T-cell (primary cell): ENCODE measurements around the gene MTG2. TPM values are rescaled to one million over a fixed set of nuclear protein-coding genes. Genes with fewer than 3 reads are reported as not detected.

ENCODE experiments used
- ATAC-seq, 4 experiments: fragments of 200-7000 bp in 3 of 4; fragments of 150-1000 bp in 1 of 4; cut with Tn5 transposase; replicated peaks in 1 of 4; 1 replicate in 3 of 4; 2 replicates in 1 of 4; pipeline ENCODE4 v1.10.0; 2021; ENCODE audit warnings: moderate library complexity in 3 of 4, mild to moderate bottlenecking in 2 of 4, moderate number of reproducible peaks in 1 of 4
- CTCF ChIA-PET, 2 donors: fragments of 300-600 bp; sonication (Branson Sonifier 250); formaldehyde crosslinking; loops; one replicate each; lab custom pipeline; 2022; ENCODE audit warnings: antibody characterized with exemption in 2 of 2; lab: Charles Lee
- POLR2A ChIA-PET, 2 donors: fragments of 300-600 bp; sonication (Branson Sonifier 250); formaldehyde crosslinking; loops; one replicate each; lab custom pipeline; 2022; ENCODE audit warnings: antibody characterized with exemption in 2 of 2; lab: Charles Lee
- DNase-seq, 35 experiments: peaks; one replicate each; pipeline versions ENCODE4 v3.0.0 to v3.0.0-alpha.2; 2013 to 2023
- H3K27ac ChIP-seq: one replicate; pipeline ENCODE4 v1.5.1; 2013; ENCODE audit warnings: low read length
- H3K27me3 ChIP-seq, 2 experiments: replicated peaks in 1 of 2; 1 replicate in 1 of 2; 2 replicates in 1 of 2; pipeline versions ENCODE4 v1.6.1 to v1.7.0; 2013; ENCODE audit warnings: low read length in 1 of 2, mixed read lengths in 1 of 2; ENCODE audit not compliant: control insufficient read depth in 2 of 2, insufficient read depth in 2 of 2; ENCODE audit errors: extremely low read depth in 1 of 2
- H3K36me3 ChIP-seq, 2 donors: 1 replicate in 1 of 2; 2 replicates in 1 of 2; pipeline versions ENCODE4 v1.6.1 to v1.7.0; 2013; ENCODE audit warnings: low read length in 1 of 2; ENCODE audit not compliant: control insufficient read depth in 2 of 2, insufficient read depth in 1 of 2; ENCODE audit errors: extremely low read depth in 1 of 2
- H3K4me1 ChIP-seq, 2 experiments: 1 replicate in 1 of 2; 2 replicates in 1 of 2; pipeline versions ENCODE4 v1.6.1 to v1.7.0; 2013; ENCODE audit warnings: low read length in 2 of 2, mixed read lengths in 1 of 2; ENCODE audit not compliant: insufficient read depth in 2 of 2, control insufficient read depth in 1 of 2; ENCODE audit errors: extremely low read depth in 1 of 2
- H3K4me3 ChIP-seq, 2 donors: 1 replicate in 1 of 2; 2 replicates in 1 of 2; pipeline versions ENCODE4 v1.5.1 to v1.7.0; 2013; ENCODE audit warnings: mild to moderate bottlenecking in 2 of 2, low read length in 1 of 2, moderate library complexity in 1 of 2; ENCODE audit not compliant: control insufficient read depth in 1 of 2; ENCODE audit errors: extremely low read depth in 1 of 2
- H3K9me3 ChIP-seq: 2 replicates; pipeline ENCODE4 v1.7.0; 2013
- H3K27ac Mint-ChIP-seq, 2 donors: one replicate each; pipeline ENCODE4 v1.8.0; 2020 to 2021; ENCODE audit warnings: mild to moderate bottlenecking in 2 of 2, mixed read lengths in 2 of 2
- H3K27me3 Mint-ChIP-seq, 2 donors: one replicate each; pipeline ENCODE4 v1.8.0; 2021 to 2022; ENCODE audit warnings: mixed read lengths in 2 of 2
- H3K36me3 Mint-ChIP-seq: one replicate; pipeline ENCODE4 v1.8.0; 2021; ENCODE audit warnings: mixed read lengths
- H3K4me1 Mint-ChIP-seq, 3 donors: one replicate each; pipeline ENCODE4 v1.8.0; 2020 to 2022; ENCODE audit warnings: mixed read lengths in 3 of 3, mild to moderate bottlenecking in 1 of 3
- H3K4me3 Mint-ChIP-seq, 3 donors: one replicate each; pipeline ENCODE4 v1.8.0; 2020 to 2022; ENCODE audit warnings: mild to moderate bottlenecking in 3 of 3, mixed read lengths in 3 of 3, moderate library complexity in 3 of 3
- H3K9me3 Mint-ChIP-seq, 3 donors: one replicate each; pipeline ENCODE4 v1.8.0; 2020 to 2022; ENCODE audit warnings: mixed read lengths in 3 of 3
- WGBS: methylation state at CpG from one replicate; pipeline ENCODE4 v1.1.5; 2013; ENCODE audit warnings: missing lambda C conversion rate; ENCODE audit not compliant: insufficient coverage; 5-methylcytosine and 5-hydroxymethylcytosine counted together
- total RNA-seq, 35 experiments: library from RNA in 6 of 35; stranded (reverse) in 6 of 35; fragments of 120-200 nt in 1 of 35; gene quantifications; one replicate each; pipeline versions ENCODE4 v1.2.1 to v1.2.4 and lab custom pipeline; 2013 to 2026

The MTG2 gene
- total RNA-seq, 5 donors from 2014 or later (not counting 1 experiment from before 2014, with no cell fraction given): 21.1 to 51.9 (median 44.1) TPM

DNA sequence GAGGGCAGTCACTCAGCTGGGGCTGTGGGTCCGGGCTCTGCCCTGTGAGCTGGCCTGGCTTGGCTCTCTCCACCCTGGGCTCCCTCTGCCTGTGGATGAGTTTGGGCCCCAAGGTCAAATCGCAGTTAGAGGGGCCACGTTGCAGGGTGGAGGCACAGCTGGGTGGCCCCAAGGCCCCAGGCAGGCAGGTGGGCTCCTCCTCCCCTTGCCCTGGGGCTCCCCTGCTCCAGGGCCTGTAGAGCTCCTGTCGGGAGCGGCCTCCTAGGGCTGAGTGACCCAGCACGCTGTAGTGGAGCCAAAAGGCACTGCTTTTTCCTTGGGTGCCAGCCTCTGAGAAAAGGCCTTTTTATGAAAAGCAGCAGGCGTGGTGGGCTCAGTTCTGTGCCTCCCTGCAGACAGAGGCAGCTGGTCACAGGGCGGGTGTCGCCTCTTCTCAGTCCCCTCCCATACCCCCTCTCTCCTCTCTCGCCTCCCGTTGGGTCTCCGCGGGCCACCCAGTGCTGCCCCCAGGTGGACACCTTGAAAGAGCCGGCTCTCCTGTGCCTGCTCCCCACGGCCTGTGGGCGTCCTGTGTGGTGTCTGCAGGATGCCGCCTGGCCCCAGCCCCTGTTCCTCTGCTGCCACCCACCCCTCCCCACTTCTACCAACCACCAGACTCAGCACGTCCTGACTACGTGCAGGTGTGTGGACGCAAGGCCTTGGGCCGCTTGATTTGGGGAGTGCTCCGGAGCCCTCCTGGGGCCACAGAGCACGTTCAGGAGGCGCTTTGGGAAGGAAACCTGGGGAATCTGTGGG, 26.0 kb upstream of the MTG2 start:
- peaks cover 11 to 25% of the 10 kb centered on the region in 2 donors for H3K36me3 ChIP-seq

DNA sequence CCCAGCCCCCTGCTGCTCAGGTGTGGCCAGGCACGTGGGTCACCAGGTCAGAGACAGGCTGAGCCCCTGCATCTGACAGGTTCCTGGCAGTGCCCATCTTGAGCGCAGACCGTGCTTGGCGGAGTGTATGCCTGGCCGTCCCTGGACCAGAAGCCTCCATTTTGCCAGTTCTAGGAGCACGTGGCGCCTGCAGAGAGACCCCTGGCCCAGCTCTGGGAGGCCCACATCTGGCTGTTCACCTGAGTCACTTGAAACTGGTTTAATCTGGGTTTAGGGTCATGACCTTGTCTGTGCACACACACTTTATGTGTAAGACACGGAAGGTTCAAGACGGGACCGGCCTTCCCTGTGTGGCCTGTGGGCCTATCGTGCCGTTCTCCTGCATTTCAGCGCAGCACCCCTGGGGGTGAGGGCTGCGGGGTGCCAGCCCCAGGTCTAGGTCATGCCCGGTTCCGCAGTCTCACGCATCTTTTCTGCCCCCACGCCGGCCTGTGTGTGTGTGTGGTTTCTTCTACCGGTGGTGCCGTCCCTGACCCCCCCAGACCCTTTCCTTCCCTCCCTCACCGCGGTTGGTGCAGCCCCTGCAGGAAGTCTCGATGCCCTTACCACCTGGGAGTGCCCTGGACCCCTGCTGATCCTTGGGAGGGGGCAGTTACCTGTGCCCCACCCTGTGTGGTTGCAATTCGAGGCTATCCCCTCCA, 25.3 kb upstream of the MTG2 start:
- Mint-ChIP-seq H3K4me1 (peaks cover 10 to 18% (median 17%) of the 10 kb centered on the region in 3 donors), H3K27ac (no peak overlapping the region), H3K27me3 (no peaks in the 10 kb centered on the region), H3K9me3 (peaks cover 0 to 3% (median 0%) of the 10 kb centered on the region in 3 donors), H3K4me3 (no peak overlapping the region), H3K36me3 (peaks cover 35% of the 10 kb centered on the region)
- Histone ChIP-seq H3K36me3 (peaks cover 11 to 25% of the 10 kb centered on the region in 2 donors), H3K27me3 (no peaks in the 10 kb centered on the region), H3K4me3 (no peak overlapping the region), H3K27ac (no peak overlapping the region), H3K9me3 (no peaks in the 10 kb centered on the region), H3K4me1 (peaks cover 0 to 23% of the 10 kb centered on the region in 2 experiments)
- DNase-seq (no peak), ATAC-seq (no peak)
- POLR2A ChIA-PET: no interaction called here
- CTCF ChIA-PET: no interaction called here
- 84% methylated on average over 14 of the region's 25 CpGs for WGBS

More for the DNA sequence above, 26.0 kb upstream of the MTG2 start:
- ChIA-PET POLR2A (no interaction called here), CTCF (interaction anchor here in 1 of 2 donors (0.6 kb wide), 1 partner anchor 146 kb away, joined by 3 read pairs; no protein-coding TSS in a partner anchor)
- Mint-ChIP-seq H3K4me1 (peaks cover 16 to 20% (median 18%) of the 10 kb centered on the region in 3 donors), H3K36me3 (peaks cover 38% of the 10 kb centered on the region), H3K27me3 (no peaks in the 10 kb centered on the region), H3K9me3 (peaks cover 0 to 3% (median 0%) of the 10 kb centered on the region in 3 donors), H3K27ac (no peak overlapping the region), H3K4me3 (no peak overlapping the region)
- DNase-seq (peak; percentile 22 to 82 (median 67)), ATAC-seq (peak; percentile 88 to 95 (median 90))
- WGBS: 55% methylated on average over 20 of the region's 24 CpGs
- Histone ChIP-seq H3K27ac (no peak overlapping the region), H3K4me1 (peaks cover 0 to 23% of the 10 kb centered on the region in 2 experiments), H3K4me3 (no peak overlapping the region), H3K9me3 (no peaks in the 10 kb centered on the region), H3K27me3 (no peaks in the 10 kb centered on the region)

DNA sequence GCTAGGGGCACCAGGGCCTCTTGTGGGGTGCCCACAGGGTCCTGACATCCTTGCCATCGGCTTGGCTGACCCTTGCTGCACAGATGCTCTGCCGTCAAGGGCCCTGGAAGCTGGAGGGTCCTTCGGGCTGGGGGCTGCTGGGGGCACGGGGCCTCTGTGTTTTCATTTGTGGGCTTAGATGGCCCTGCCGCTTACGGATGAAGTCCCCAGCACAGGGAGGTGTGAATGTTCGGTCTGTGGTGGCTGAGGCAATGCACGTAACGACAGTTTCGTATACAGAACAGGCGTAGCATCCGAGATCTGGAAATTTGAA, 24.8 kb upstream of the MTG2 start:
- no peak overlapping the region for H3K4me3 Mint-ChIP-seq
- Histone ChIP-seq H3K4me3 (no peak overlapping the region), H3K27me3 (no peaks in the 10 kb centered on the region), H3K36me3 (peaks cover 11 to 24% of the 10 kb centered on the region in 2 donors), H3K9me3 (no peaks in the 10 kb centered on the region), H3K4me1 (peaks cover 0 to 23% of the 10 kb centered on the region in 2 experiments), H3K27ac (no peak overlapping the region)
- WGBS: 94% methylated on average over 12 of the region's 12 CpGs
- H3K27ac Mint-ChIP-seq: no peak overlapping the region
- CTCF ChIA-PET: no interaction called here
- H3K27me3 Mint-ChIP-seq: no peaks in the 10 kb centered on the region
- peaks cover 6 to 18% (median 17%) of the 10 kb centered on the region in 3 donors for H3K4me1 Mint-ChIP-seq
- DNase-seq (no peak), ATAC-seq (no peak)
- no peaks in the 10 kb centered on the region for H3K9me3 Mint-ChIP-seq
- H3K36me3 Mint-ChIP-seq: peaks cover 30% of the 10 kb centered on the region
- POLR2A ChIA-PET: no interaction called here

DNA sequence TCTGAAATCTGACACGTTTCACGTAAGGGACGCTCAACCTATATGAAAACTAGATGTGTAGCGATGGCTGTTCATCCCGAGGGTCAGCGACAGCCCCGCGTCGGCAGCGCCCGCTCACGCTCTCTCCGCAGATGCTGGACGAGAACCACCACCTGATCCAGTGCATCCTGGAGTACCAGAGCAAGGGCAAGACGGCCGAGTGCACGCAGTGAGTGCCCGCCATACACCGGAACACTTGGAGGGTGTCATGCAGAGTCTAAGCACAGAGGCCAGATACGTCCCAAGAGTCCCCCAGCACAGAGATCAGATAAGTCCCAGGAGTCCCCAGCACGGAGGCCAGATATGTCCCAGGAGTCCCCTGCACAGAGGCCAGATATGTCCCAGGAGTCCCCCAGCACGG, 24.3 kb upstream of the MTG2 start:
- Histone ChIP-seq H3K4me3 (no peak overlapping the region), H3K9me3 (no peaks in the 10 kb centered on the region), H3K27me3 (no peaks in the 10 kb centered on the region), H3K36me3 (peaks cover 11 to 20% of the 10 kb centered on the region in 2 donors), H3K4me1 (peaks cover 0 to 23% of the 10 kb centered on the region in 2 experiments), H3K27ac (no peak overlapping the region)
- 97% methylated on average over 22 of the region's 22 CpGs for WGBS
- Mint-ChIP-seq H3K9me3 (no peaks in the 10 kb centered on the region), H3K36me3 (peaks cover 25% of the 10 kb centered on the region), H3K27me3 (no peaks in the 10 kb centered on the region), H3K4me1 (peaks cover 6 to 18% (median 17%) of the 10 kb centered on the region in 3 donors), H3K27ac (no peak overlapping the region), H3K4me3 (no peak overlapping the region)
- ChIA-PET POLR2A (no interaction called here), CTCF (no interaction called here)
- ATAC-seq: no peak
- DNase-seq: no peak

DNA sequence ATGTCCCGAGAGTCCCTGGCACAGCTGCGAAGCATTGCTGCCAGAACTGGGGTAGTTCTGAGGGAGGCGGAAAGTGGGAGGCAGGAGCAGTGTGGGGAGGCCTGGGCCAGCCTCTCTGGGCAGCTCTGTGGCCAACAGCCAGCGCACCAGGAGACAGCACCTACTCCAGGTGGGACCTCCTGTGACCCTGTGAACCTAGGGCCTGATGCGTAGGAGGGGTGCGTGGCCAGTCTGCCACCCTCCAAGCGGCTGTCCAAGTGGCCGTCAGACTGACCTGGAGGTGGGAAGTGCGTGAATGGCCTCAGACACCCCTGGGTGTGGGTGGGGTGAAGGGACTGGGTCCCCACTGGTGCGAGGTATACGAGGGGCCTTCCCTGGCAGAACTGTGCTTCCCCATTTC, 23.8 kb upstream of the MTG2 start:
- Histone ChIP-seq H3K9me3 (no peaks in the 10 kb centered on the region), H3K36me3 (peaks cover 11 to 22% of the 10 kb centered on the region in 2 donors), H3K4me1 (peaks cover 0 to 23% of the 10 kb centered on the region in 2 experiments), H3K27me3 (no peaks in the 10 kb centered on the region), H3K4me3 (no peak overlapping the region), H3K27ac (no peak overlapping the region)
- WGBS: 98% methylated on average over 8 of the region's 11 CpGs
- no peaks in the 10 kb centered on the region for H3K9me3 Mint-ChIP-seq
- peaks cover 6 to 18% (median 15%) of the 10 kb centered on the region in 3 donors for H3K4me1 Mint-ChIP-seq
- no peak for ATAC-seq
- H3K27ac Mint-ChIP-seq: no peak overlapping the region
- H3K4me3 Mint-ChIP-seq: no peak overlapping the region
- no peaks in the 10 kb centered on the region for H3K27me3 Mint-ChIP-seq
- ChIA-PET POLR2A (no interaction called here), CTCF (no interaction called here)
- DNase-seq: no peak
- peaks cover 24% of the 10 kb centered on the region for H3K36me3 Mint-ChIP-seq

DNA sequence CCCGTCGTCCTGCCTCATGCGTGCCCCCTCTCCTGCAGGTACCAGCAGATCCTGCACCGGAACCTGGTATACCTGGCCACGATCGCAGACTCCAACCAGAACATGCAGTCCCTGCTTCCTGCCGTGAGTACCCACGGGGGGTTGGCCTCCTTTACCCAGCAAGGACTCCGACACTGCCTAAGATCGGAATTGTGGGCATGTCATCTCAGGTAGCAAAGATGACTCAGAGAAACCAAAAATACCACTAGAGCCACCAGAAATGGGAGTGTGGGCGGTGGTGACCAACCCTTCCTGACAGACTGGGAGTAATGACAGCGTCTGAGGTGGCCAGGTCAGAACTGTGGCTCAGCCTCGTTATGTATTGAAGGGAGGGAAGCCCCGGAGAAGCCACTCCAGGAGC, 23.0 kb upstream of the MTG2 start:
- peak in 1 of 4 experiments; percentile 33 for ATAC-seq

More for the DNA sequence above, 23.0 kb upstream of the MTG2 start:
- Histone ChIP-seq H3K36me3 (peaks cover 15 to 26% of the 10 kb centered on the region in 2 donors), H3K4me1 (peaks cover 0 to 23% of the 10 kb centered on the region in 2 experiments), H3K4me3 (no peak overlapping the region), H3K9me3 (no peaks in the 10 kb centered on the region), H3K27ac (no peak overlapping the region), H3K27me3 (no peaks in the 10 kb centered on the region)
- POLR2A ChIA-PET: no interaction called here
- CTCF ChIA-PET: no interaction called here
- Mint-ChIP-seq H3K4me3 (no peak overlapping the region), H3K27me3 (no peaks in the 10 kb centered on the region), H3K9me3 (no peaks in the 10 kb centered on the region), H3K36me3 (peaks cover 16% of the 10 kb centered on the region), H3K27ac (no peak overlapping the region), H3K4me1 (peaks cover 2 to 17% (median 15%) of the 10 kb centered on the region in 3 donors)
- no peak for DNase-seq
- WGBS: 57% methylated on average over 10 of the region's 14 CpGs
